ENCODE results near the gene FOXB2.
"Not testable (repeated sequence)": the region's sequence is repeated elsewhere in the genome, so short reads cannot be mapped to it uniquely, and the experiment has no call there.

GRCh38 chr9:77060681-77061080, 41.2 kb downstream of the FOXB2 start:
- TF ChIP-seq TAF1 (CRISPR knock-in tag; IDR thresholded peaks at IDR 0.05); ZNF124 (CRISPR knock-in tag; IDR thresholded peaks at IDR 0.05); BRCA1 (CRISPR knock-in tag; IDR thresholded peaks at IDR 0.05); ZNF780A (CRISPR knock-in tag; IDR thresholded peaks at IDR 0.05); SP5 (CRISPR knock-in tag; IDR thresholded peaks at IDR 0.05; ENCODE audit: borderline replicate concordance, low read depth); PRDM15 (CRISPR knock-in tag; IDR thresholded peaks at IDR 0.05); ZNF580 (CRISPR knock-in tag; IDR thresholded peaks at IDR 0.05; ENCODE audit: borderline replicate concordance, low read depth); CTCF (CRISPR knock-in tag; IDR thresholded peaks at IDR 0.05); BCL3 (CRISPR knock-in tag; IDR thresholded peaks at IDR 0.05); FOXJ3 (CRISPR knock-in tag; IDR thresholded peaks at IDR 0.05; ENCODE audit: borderline replicate concordance): not testable (repeated sequence)
